Spleen (tissue), 7 donors: ENCODE results near the gene MATN1.

ENCODE experiments used
- CTCF ChIP-seq, 11 experiments: fragments of 200-600 bp in 7 of 11; fragments of 450-650 bp in 4 of 11; sonication (generic) in 4 of 11; IDR thresholded peaks in 8 of 11; conservative IDR thresholded peaks in 3 of 11; 1 replicate in 7 of 11; 2 replicates in 4 of 11; pipeline versions ENCODE4 v1.4.0 to v1.8.0; 2016 to 2021; ENCODE audit warnings: antibody characterized with exemption in 11 of 11, inconsistent platforms in 4 of 11, mild to moderate bottlenecking in 1 of 11
- POLR2A ChIP-seq, 3 donors: fragments of 450-650 bp; IDR thresholded peaks; one replicate each; pipeline ENCODE4 v1.5.1; 2017; ENCODE audit warnings: antibody characterized with exemption in 3 of 3, mild to moderate bottlenecking in 1 of 3
- donor health status: DM: no; HTN: no; CAD: no; lungs with moderate emphysema.
- donor health status: DM: no; HTN: no; CAD: no.
- donor health status: DM: no; HTN: no; CAD: no.

DNA sequence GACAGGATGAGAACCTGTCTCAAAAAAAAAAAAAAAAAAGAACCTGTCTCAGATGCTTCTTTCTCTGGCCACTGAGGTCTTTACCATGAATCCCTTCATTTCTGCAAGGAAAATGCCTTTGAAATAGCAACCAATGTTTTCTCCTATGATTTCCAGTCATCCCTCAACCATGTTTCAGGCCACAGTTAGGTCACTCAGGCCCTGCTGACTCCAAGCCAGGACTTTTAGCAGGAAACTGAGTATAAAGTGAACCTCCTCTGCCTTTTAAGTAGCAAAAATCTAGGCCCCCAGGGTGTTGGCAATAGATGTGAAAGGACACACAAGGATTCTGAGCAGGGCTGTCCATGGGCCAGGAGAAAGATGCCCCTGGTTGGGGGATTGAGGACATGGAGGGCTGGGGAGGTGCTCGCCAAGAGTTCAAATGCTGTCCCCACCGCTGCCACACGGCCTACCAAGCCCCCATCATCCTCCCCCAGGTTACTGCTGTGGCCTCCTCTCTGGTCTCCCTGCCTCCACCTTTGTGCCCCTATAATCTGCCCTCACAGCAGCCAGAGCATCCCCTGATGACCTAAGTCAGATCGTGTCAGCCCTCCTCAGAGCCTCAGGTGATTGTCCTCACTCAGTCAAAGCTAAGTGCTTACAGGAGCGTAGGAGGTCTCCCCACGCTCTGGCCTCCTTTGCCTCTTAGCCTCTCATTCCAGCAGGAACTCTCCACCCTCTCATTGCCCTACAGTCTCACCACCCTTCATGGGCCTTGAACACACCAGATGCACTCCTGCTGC is 54.6 kb downstream of the MATN1 start:
- no peak for TF ChIP-seq CTCF (IDR thresholded peaks at IDR 0.05 in 8 of 11, conservative IDR thresholded peaks at IDR 0.05 in 3 of 11)
- no peak for TF ChIP-seq POLR2A (IDR thresholded peaks at IDR 0.05)
